Measurements from ENCODE around the gene NGEF. TPM values are rescaled to one million over a fixed set of nuclear protein-coding genes. Genes with fewer than 3 reads are reported as not detected.

The NGEF gene
- total and polyA plus RNA-seq, 8 donors, result 2.6 to 30.9 (median 5.9) TPM

GRCh38 chr2:232982926-232983668 is 30.0 kb downstream of the NGEF start:
- WGBS, 5 donors, result 56 to 68% (median 62%) methylated on average over 15 of the region's 15 CpGs
- H3K27me3 ChIP-seq, result peaks cover 0 to 47% (median 0%) of the 10 kb centered on the region in 3 donors
- DNase-seq, result no peak
- no peaks in the 10 kb centered on the region for H3K36me3 ChIP-seq
- no peaks in the 10 kb centered on the region for H3K9me3 ChIP-seq
- H3K4me3 ChIP-seq, result no peak overlapping the region
- TF ChIP-seq POLR2A (IDR thresholded peaks at IDR 0.05) (no peak), CTCF (IDR thresholded peaks at IDR 0.05) (no peak), POLR2AphosphoS5 (IDR thresholded peaks at IDR 0.05) (no peak), EP300 (IDR thresholded peaks at IDR 0.05) (no peak)
- no peak overlapping the region for H3K27ac ChIP-seq
- H3K4me1 ChIP-seq, result peaks cover 0 to 14% (median 4%) of the 10 kb centered on the region in 4 donors
- intact Hi-C loops (cut with DNase I; ENCODE audit: low total_unique reads), result no loop called here

GRCh38 chr2:232981767-232982360 is 31.2 kb downstream of the NGEF start:
- TF ChIP-seq EP300 (IDR thresholded peaks at IDR 0.05), result no peak
- TF ChIP-seq POLR2A (IDR thresholded peaks at IDR 0.05), result no peak
- TF ChIP-seq POLR2AphosphoS5 (IDR thresholded peaks at IDR 0.05), result no peak
- TF ChIP-seq CTCF (IDR thresholded peaks at IDR 0.05), result no peak
- Histone ChIP-seq H3K27ac (no peak overlapping the region), H3K9me3 (no peaks in the 10 kb centered on the region), H3K4me1 (peaks cover 0 to 10% (median 3%) of the 10 kb centered on the region in 4 donors), H3K27me3 (peaks cover 0 to 47% (median 0%) of the 10 kb centered on the region in 3 donors), H3K36me3 (no peaks in the 10 kb centered on the region), H3K4me3 (no peak overlapping the region)
- WGBS, 5 donors, result 58 to 67% (median 62%) methylated on average over 5 of the region's 5 CpGs
- intact Hi-C loops (cut with DNase I; ENCODE audit: low total_unique reads), result no loop called here
- no peak for DNase-seq

GRCh38 chr2:232981356-232981755 is 31.7 kb downstream of the NGEF start:
- intact Hi-C loops (cut with DNase I; ENCODE audit: low total_unique reads), result no loop called here
- H3K27me3 ChIP-seq, result peaks cover 0 to 47% (median 0%) of the 10 kb centered on the region in 3 donors
- no peaks in the 10 kb centered on the region for H3K36me3 ChIP-seq
- WGBS, 5 donors, result 37 to 51% (median 41%) methylated on average over 7 of the region's 7 CpGs
- H3K4me3 ChIP-seq, result no peak overlapping the region
- peak; percentile 40 to 65 for DNase-seq
- H3K4me1 ChIP-seq, result peaks cover 0 to 10% (median 3%) of the 10 kb centered on the region in 4 donors
- H3K9me3 ChIP-seq, result no peaks in the 10 kb centered on the region
- H3K27ac ChIP-seq, result no peak overlapping the region
- no peak for TF ChIP-seq CTCF (IDR thresholded peaks at IDR 0.05)
- TF ChIP-seq POLR2A (IDR thresholded peaks at IDR 0.05), result no peak
- no peak for TF ChIP-seq EP300 (IDR thresholded peaks at IDR 0.05)
- TF ChIP-seq POLR2AphosphoS5 (IDR thresholded peaks at IDR 0.05), result no peak

GRCh38 chr2:232980683-232981082 is 32.4 kb downstream of the NGEF start:
- H3K4me3 ChIP-seq, result no peak overlapping the region
- H3K9me3 ChIP-seq, result no peaks in the 10 kb centered on the region
- intact Hi-C loops (cut with DNase I; ENCODE audit: low total_unique reads), result no loop called here
- WGBS, 5 donors, result 74 to 90% (median 82%) methylated on average over 6 to 7 of the region's 7 CpGs
- H3K4me1 ChIP-seq, result peaks cover 0 to 10% (median 3%) of the 10 kb centered on the region in 4 donors
- H3K27ac ChIP-seq, result no peak overlapping the region
- no peak for DNase-seq
- peaks cover 0 to 47% (median 0%) of the 10 kb centered on the region in 3 donors for H3K27me3 ChIP-seq
- no peaks in the 10 kb centered on the region for H3K36me3 ChIP-seq
- TF ChIP-seq POLR2AphosphoS5 (IDR thresholded peaks at IDR 0.05) (no peak), EP300 (IDR thresholded peaks at IDR 0.05) (no peak), CTCF (IDR thresholded peaks at IDR 0.05) (no peak), POLR2A (IDR thresholded peaks at IDR 0.05) (no peak)
